Colon (tissue), 2 donors: ENCODE results near the gene CRYBG1.
"Not testable (repeated sequence)": the region's sequence is repeated elsewhere in the genome, so short reads cannot be mapped to it uniquely, and the experiment has no call there.

Experiments used
- FAIRE-seq: peaks from 2 replicates; lab custom pipeline; 2012; peaks lifted over from hg19 to GRCh38; lab: Jason Lieb, UNC
- donor health status: control.
- donor health status: control.

Gene CRYBG1

GRCh38 chr6:106509420-106510089 lies 149.0 kb downstream of the CRYBG1 start:
- FAIRE-seq = no peak

GRCh38 chr6:106510090-106510970 lies 149.8 kb downstream of the CRYBG1 start:
- FAIRE-seq = no peak

- no peak for FAIRE-seq
Measured at GRCh38 chr6:106511288-106512047, 151.0 kb downstream of the CRYBG1 start.

GRCh38 chr6:106512048-106512967 lies 151.8 kb downstream of the CRYBG1 start:
- FAIRE-seq = no peak

GRCh38 chr6:106512968-106513574 lies 152.6 kb downstream of the CRYBG1 start:
- no peak for FAIRE-seq

- no peak for FAIRE-seq
Measured at GRCh38 chr6:106513808-106514582, 153.5 kb downstream of the CRYBG1 start.

GRCh38 chr6:106514583-106514885 lies 154.0 kb downstream of the CRYBG1 start:
- FAIRE-seq = no peak

- not testable (repeated sequence) for FAIRE-seq
Measured at GRCh38 chr6:106515582-106515981, 155.1 kb downstream of the CRYBG1 start.

GRCh38 chr6:106516616-106517015 lies 156.1 kb downstream of the CRYBG1 start:
- FAIRE-seq = no peak

- no peak for FAIRE-seq
Measured at GRCh38 chr6:106517706-106518105, 157.2 kb downstream of the CRYBG1 start.

GRCh38 chr6:106518748-106519147 lies 158.2 kb downstream of the CRYBG1 start:
- no peak for FAIRE-seq

GRCh38 chr6:106519460-106520394 lies 159.2 kb downstream of the CRYBG1 start:
- no peak for FAIRE-seq

GRCh38 chr6:106520711-106521401 lies 160.3 kb downstream of the CRYBG1 start:
- FAIRE-seq = no peak

GRCh38 chr6:106522562-106523250 lies 162.2 kb downstream of the CRYBG1 start:
- no peak for FAIRE-seq

- FAIRE-seq = peak; percentile 86
Measured at GRCh38 chr6:106525107-106525881, 164.8 kb downstream of the CRYBG1 start.

GRCh38 chr6:106525882-106526275 lies 165.4 kb downstream of the CRYBG1 start:
- no peak for FAIRE-seq

- no peak for FAIRE-seq
Measured at GRCh38 chr6:106527117-106527516, 166.6 kb downstream of the CRYBG1 start.
